Measurements from ENCODE around the gene LRRC8E. TPM values are rescaled to one million over a fixed set of nuclear protein-coding genes. Genes with fewer than 3 reads are reported as not detected.

The LRRC8E gene
- total RNA-seq, 1 experiment from 2014 or later: 3.0 TPM

DNA sequence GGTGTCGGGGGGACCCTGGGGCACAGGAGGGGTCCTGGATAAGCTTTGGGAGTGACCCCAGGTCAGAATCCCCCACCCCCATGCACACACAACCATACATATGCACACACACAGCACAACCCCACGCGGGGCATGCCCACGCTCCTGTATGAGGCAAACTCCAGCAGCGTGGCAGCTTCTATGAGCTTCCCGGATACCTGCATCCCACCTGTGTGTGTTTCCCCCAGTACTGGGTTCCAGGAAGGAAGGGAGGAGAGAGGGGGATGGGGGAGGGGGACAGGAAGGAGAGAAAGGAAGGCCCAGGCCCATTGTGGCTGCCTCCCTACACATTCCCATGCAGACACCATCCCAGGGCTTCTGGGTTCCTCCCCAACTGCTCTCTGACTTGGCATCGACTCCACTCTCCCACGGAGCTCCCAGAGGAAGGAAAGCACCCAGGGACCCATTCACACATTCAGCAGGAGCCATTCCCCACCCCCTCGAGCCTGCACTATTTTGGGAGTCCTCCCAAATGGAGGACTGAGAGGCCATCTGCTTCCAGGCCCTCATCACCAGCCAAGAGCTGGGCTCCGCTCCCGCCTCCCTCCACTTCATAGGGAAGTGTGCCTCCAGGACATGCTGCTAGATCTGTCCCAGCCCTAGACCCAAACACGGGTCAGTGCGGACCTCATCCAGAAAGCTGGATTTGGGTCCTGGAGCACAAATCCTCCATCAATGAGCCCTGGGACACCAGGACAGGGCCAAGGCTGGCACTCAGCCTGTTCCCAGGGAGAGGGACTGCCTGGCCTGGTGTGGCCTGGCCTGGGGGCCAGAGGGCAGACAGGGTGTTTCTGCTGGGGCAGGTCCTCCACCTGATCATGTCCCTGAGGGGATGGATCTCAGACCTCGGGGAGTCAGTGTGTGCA is 27.3 kb upstream of the LRRC8E start:
- ChIA-PET POLR2A (interaction anchor here (0.6 to 1.2 kb wide), 7 partner anchors 10 to 82 kb away, joined by 3 to 11 read pairs (median 3); partner anchors contain the start of gene TIMM44), CTCF (interaction anchor here (0.6 to 4.5 kb wide), 29 partner anchors 8 to 1400 kb away, joined by 3 to 45 read pairs (median 7); partner anchors contain the start of genes LRRC8E, MAP2K7, PET100 and PRR36)
- TF ChIP-seq TP53 (CRISPR knock-in tag; IDR thresholded peaks at IDR 0.05): 0 out of 2 replicates have a peak, but pooled peaks have one; percentile 2
- no peak for TF ChIP-seq SMAD3 (CRISPR knock-in tag; IDR thresholded peaks at IDR 0.05; ENCODE audit: borderline replicate concordance)
- TF ChIP-seq ZNF263 (CRISPR knock-in tag; IDR thresholded peaks at IDR 0.05; ENCODE audit: low read depth): peak; percentile 84; the same call in 1 of the 2 replicates
- TF ChIP-seq, protein P1, sequence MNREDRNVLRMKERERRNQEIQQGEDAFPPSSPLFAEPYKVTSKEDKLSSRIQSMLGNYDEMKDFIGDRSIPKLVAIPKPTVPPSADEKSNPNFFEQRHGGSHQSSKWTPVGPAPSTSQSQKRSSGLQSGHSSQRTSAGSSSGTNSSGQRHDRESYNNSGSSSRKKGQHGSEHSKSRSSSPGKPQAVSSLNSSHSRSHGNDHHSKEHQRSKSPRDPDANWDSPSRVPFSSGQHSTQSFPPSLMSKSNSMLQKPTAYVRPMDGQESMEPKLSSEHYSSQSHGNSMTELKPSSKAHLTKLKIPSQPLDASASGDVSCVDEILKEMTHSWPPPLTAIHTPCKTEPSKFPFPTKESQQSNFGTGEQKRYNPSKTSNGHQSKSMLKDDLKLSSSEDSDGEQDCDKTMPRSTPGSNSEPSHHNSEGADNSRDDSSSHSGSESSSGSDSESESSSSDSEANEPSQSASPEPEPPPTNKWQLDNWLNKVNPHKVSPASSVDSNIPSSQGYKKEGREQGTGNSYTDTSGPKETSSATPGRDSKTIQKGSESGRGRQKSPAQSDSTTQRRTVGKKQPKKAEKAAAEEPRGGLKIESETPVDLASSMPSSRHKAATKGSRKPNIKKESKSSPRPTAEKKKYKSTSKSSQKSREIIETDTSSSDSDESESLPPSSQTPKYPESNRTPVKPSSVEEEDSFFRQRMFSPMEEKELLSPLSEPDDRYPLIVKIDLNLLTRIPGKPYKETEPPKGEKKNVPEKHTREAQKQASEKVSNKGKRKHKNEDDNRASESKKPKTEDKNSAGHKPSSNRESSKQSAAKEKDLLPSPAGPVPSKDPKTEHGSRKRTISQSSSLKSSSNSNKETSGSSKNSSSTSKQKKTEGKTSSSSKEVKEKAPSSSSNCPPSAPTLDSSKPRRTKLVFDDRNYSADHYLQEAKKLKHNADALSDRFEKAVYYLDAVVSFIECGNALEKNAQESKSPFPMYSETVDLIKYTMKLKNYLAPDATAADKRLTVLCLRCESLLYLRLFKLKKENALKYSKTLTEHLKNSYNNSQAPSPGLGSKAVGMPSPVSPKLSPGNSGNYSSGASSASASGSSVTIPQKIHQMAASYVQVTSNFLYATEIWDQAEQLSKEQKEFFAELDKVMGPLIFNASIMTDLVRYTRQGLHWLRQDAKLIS (CRISPR knock-in tag; IDR thresholded peaks at IDR 0.05; ENCODE audit: borderline replicate concordance): no peak
- TF ChIP-seq JUN (CRISPR knock-in tag; IDR thresholded peaks at IDR 0.05): no peak
- Mint-ChIP-seq H3K4me1 (peaks cover 21% of the 10 kb centered on the region), H3K4me3 (peak overlapping the region; percentile 79), H3K27ac (no peak overlapping the region), H3K27me3 (ENCODE audit: low read depth) (peaks cover 76% of the 10 kb centered on the region), H3K36me3 (no peaks in the 10 kb centered on the region), H3K9me3 (no peaks in the 10 kb centered on the region)
- DNase-seq (ENCODE audit: low spot score) (no peak), ATAC-seq (no peak)

DNA sequence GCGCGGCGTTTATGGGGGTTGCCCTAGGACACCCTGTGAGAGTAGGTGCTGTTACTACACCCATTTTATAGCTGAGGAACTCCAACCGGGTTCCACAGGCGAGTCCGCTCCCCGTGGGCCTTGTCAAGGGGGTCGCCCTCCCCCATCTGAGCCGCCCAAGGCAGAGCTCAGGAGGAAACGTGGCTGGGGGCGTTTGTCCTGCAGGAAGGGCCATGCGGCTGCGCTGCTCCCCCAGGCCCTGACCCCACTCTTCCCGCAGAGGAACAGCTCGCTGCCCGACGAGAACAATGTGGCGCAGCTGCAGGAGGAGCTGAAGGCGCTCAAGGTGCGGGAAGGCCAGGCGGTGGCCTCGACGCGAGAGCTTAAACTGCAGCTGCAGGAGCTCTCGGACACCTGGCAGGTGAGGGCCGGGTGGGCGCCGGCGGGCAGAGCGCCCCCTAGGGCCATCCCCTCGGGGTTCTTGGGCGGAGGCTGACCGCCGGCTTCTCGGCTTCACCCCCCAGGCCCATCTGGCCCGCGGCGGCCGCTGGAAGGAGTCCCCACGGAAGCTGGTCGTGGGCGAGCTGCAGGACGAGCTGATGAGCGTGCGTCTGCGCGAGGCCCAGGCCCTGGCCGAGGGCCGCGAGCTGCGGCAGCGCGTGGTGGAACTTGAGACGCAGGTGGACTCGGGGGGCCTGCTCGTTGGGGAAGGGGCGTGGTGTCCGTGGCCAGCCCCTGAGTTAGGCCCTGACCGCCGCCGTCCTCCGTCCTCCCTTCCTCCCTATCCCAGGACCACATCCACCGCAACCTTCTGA is 26.5 kb upstream of the LRRC8E start:
- POLR2A ChIA-PET: interaction anchor here (0.6 to 1.9 kb wide), 9 partner anchors 9 to 138 kb away, joined by 3 to 11 read pairs (median 4); partner anchors contain the start of genes MAP2K7 and TIMM44
- peak; percentile 60 for DNase-seq (ENCODE audit: low spot score)
- no peak for TF ChIP-seq CREB1 (CRISPR knock-in tag; IDR thresholded peaks at IDR 0.05)
- TF ChIP-seq, protein P2, sequence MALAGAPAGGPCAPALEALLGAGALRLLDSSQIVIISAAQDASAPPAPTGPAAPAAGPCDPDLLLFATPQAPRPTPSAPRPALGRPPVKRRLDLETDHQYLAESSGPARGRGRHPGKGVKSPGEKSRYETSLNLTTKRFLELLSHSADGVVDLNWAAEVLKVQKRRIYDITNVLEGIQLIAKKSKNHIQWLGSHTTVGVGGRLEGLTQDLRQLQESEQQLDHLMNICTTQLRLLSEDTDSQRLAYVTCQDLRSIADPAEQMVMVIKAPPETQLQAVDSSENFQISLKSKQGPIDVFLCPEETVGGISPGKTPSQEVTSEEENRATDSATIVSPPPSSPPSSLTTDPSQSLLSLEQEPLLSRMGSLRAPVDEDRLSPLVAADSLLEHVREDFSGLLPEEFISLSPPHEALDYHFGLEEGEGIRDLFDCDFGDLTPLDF (CRISPR knock-in tag; IDR thresholded peaks at IDR 0.05): 0 out of 2 replicates have a peak, but pooled peaks have one; percentile 60
- TF ChIP-seq, protein P3, sequence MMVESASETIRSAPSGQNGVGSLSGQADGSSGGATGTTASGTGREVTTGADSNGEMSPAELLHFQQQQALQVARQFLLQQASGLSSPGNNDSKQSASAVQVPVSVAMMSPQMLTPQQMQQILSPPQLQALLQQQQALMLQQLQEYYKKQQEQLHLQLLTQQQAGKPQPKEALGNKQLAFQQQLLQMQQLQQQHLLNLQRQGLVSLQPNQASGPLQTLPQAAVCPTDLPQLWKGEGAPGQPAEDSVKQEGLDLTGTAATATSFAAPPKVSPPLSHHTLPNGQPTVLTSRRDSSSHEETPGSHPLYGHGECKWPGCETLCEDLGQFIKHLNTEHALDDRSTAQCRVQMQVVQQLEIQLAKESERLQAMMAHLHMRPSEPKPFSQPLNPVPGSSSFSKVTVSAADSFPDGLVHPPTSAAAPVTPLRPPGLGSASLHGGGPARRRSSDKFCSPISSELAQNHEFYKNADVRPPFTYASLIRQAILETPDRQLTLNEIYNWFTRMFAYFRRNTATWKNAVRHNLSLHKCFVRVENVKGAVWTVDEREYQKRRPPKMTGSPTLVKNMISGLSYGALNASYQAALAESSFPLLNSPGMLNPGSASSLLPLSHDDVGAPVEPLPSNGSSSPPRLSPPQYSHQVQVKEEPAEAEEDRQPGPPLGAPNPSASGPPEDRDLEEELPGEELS (CRISPR knock-in tag; IDR thresholded peaks at IDR 0.05): 0 out of 2 replicates have a peak, but pooled peaks have one; percentile 36
- TF ChIP-seq ZNF138 (CRISPR knock-in tag; conservative IDR thresholded peaks at IDR 0.05): 0 out of 2 replicates have a peak, but pooled peaks have one; percentile 41
- TF ChIP-seq, protein P4, sequence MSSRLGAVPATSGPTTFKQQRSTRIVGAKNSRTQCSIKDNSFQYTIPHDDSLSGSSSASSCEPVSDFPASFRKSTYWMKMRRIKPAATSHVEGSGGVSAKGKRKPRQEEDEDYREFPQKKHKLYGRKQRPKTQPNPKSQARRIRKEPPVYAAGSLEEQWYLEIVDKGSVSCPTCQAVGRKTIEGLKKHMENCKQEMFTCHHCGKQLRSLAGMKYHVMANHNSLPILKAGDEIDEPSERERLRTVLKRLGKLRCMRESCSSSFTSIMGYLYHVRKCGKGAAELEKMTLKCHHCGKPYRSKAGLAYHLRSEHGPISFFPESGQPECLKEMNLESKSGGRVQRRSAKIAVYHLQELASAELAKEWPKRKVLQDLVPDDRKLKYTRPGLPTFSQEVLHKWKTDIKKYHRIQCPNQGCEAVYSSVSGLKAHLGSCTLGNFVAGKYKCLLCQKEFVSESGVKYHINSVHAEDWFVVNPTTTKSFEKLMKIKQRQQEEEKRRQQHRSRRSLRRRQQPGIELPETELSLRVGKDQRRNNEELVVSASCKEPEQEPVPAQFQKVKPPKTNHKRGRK (CRISPR knock-in tag; IDR thresholded peaks at IDR 0.05; ENCODE audit: borderline replicate concordance): no peak
- 0 out of 2 replicates have a peak, but pooled peaks have one; percentile 61 for TF ChIP-seq TP53 (CRISPR knock-in tag; IDR thresholded peaks at IDR 0.05)
- TF ChIP-seq SP1 (CRISPR knock-in tag; conservative IDR thresholded peaks at IDR 0.05): peak; percentile 78
- TF ChIP-seq, protein P5, sequence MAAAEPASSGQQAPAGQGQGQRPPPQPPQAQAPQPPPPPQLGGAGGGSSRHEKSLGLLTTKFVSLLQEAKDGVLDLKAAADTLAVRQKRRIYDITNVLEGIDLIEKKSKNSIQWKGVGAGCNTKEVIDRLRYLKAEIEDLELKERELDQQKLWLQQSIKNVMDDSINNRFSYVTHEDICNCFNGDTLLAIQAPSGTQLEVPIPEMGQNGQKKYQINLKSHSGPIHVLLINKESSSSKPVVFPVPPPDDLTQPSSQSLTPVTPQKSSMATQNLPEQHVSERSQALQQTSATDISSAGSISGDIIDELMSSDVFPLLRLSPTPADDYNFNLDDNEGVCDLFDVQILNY (CRISPR knock-in tag; IDR thresholded peaks at IDR 0.05): peak; percentile 60; the same call in 1 of the 2 replicates
- TF ChIP-seq, protein P6, sequence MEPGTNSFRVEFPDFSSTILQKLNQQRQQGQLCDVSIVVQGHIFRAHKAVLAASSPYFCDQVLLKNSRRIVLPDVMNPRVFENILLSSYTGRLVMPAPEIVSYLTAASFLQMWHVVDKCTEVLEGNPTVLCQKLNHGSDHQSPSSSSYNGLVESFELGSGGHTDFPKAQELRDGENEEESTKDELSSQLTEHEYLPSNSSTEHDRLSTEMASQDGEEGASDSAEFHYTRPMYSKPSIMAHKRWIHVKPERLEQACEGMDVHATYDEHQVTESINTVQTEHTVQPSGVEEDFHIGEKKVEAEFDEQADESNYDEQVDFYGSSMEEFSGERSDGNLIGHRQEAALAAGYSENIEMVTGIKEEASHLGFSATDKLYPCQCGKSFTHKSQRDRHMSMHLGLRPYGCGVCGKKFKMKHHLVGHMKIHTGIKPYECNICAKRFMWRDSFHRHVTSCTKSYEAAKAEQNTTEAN (CRISPR knock-in tag; IDR thresholded peaks at IDR 0.05): peak; percentile 74; the same call in 1 of the 2 replicates
- peak; percentile 85 for TF ChIP-seq FOXP1 (CRISPR knock-in tag; IDR thresholded peaks at IDR 0.05; ENCODE audit: borderline replicate concordance)
- TF ChIP-seq ZNF423 (CRISPR knock-in tag; IDR thresholded peaks at IDR 0.05): peak; percentile 70; the same call in 1 of the 2 replicates
- no peak for TF ChIP-seq ZNF317 (CRISPR knock-in tag; IDR thresholded peaks at IDR 0.05; ENCODE audit: borderline replicate concordance, low read depth)
- TF ChIP-seq, protein P7, sequence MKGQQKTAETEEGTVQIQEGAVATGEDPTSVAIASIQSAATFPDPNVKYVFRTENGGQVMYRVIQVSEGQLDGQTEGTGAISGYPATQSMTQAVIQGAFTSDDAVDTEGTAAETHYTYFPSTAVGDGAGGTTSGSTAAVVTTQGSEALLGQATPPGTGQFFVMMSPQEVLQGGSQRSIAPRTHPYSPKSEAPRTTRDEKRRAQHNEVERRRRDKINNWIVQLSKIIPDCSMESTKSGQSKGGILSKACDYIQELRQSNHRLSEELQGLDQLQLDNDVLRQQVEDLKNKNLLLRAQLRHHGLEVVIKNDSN (CRISPR knock-in tag; IDR thresholded peaks at IDR 0.05): 0 out of 2 replicates have a peak, but pooled peaks have one; percentile 50

More for the DNA sequence above, 26.5 kb upstream of the LRRC8E start:
- peak overlapping the region; percentile 79 for H3K4me3 Mint-ChIP-seq
- H3K27ac Mint-ChIP-seq: no peak overlapping the region
- no peaks in the 10 kb centered on the region for H3K9me3 Mint-ChIP-seq
- peaks cover 21% of the 10 kb centered on the region for H3K4me1 Mint-ChIP-seq
- CTCF ChIA-PET: interaction anchor here (0.6 to 4.5 kb wide), 32 partner anchors 7 to 1401 kb away, joined by 3 to 45 read pairs (median 6); partner anchors contain the start of genes LRRC8E, MAP2K7, PET100 and PRR36
- H3K27me3 Mint-ChIP-seq (ENCODE audit: low read depth): peaks cover 77% of the 10 kb centered on the region
- ATAC-seq: peak; percentile 2
- H3K36me3 Mint-ChIP-seq: no peaks in the 10 kb centered on the region

All from WTC11 (cell line).